GM12892 (cell line): Measurements from ENCODE around the gene AS3MT.

Source experiments
- POLR2A ChIP-seq: IDR thresholded peaks from 2 replicates; pipeline ENCODE4 v1.6.1; 2011; ENCODE audit warnings: low read depth, low read length, control low read depth
- POLR2AphosphoS5 ChIP-seq: IDR thresholded peaks from 2 replicates; pipeline ENCODE4 v1.6.1; 2011; ENCODE audit warnings: low read depth, low read length, control low read depth
- TAF1 ChIP-seq: IDR thresholded peaks from 2 replicates; pipeline ENCODE4 v1.6.1; 2011; ENCODE audit warnings: low read depth, mild to moderate bottlenecking, control low read depth, low read length, borderline replicate concordance

- TF ChIP-seq POLR2A (no peak), POLR2AphosphoS5 (no peak), TAF1 (no peak)
These were observed 62.4 kb downstream of the AS3MT start for GRCh38 chr10:102931643-102932042.
